ENCODE data around the gene DDX46. TPM values are rescaled to one million over a fixed set of nuclear protein-coding genes. Genes with fewer than 3 reads are reported as not detected.

The DDX46 gene
- polyA plus RNA-seq, 2 of the 4 experiments (the other 2 are of a cell fraction) = 104 TPM

DNA sequence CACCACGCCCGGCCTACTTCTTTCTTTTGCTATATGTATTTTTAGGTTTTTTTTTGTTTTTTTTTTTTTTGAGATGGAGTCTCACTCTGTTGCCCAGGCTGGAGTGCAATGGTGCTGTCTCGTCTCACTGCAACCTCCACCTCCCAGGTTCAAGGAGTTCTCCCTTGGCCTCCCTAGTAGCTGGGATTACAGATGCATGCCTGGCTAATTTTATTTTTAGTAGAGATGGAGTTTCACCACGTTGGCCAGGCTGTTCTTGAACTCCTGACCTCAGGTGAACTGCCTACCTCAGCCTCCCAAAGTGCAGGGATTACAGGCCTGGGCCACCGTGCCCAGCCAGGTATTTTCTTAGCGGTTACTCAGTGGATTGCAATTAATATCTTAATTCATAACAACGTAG lies 63.3 kb downstream of the DDX46 start:
- FAIRE-seq (no peak), DNase-seq (ENCODE audit: low read depth in 1 of 2, low spot score in 1 of 2) (no peak), ATAC-seq (no peak)
- ChIA-PET POLR2A (no interaction called here), CTCF (interaction anchor here (0.6 to 1.2 kb wide), 2 partner anchors 64 to 590 kb away, joined by 3 to 4 read pairs; partner anchors contain the start of gene DDX46)
- H3K9me3 ChIP-seq = no peaks in the 10 kb centered on the region
- H3K4me2 ChIP-seq = no peak overlapping the region
- no peak overlapping the region for H3K27ac ChIP-seq
- no peaks in the 10 kb centered on the region for H3K4me1 ChIP-seq
- TF ChIP-seq FOSB (CRISPR knock-in tag; IDR thresholded peaks at IDR 0.05) (no peak), CHD4 (IDR thresholded peaks at IDR 0.05; ENCODE audit: borderline replicate concordance) (no peak), TFCP2L1 (CRISPR knock-in tag; IDR thresholded peaks at IDR 0.05) (no peak), HOXB13 (CRISPR knock-in tag; IDR thresholded peaks at IDR 0.05; ENCODE audit: low read depth) (no peak), FOSL2 (IDR thresholded peaks at IDR 0.05) (no peak), FOSL2 (CRISPR knock-in tag; IDR thresholded peaks at IDR 0.05) (no peak), ZC3H11A (IDR thresholded peaks at IDR 0.05) (no peak), RAD21 (conservative IDR thresholded peaks at IDR 0.05 in 1 of 2, IDR thresholded peaks at IDR 0.05 in 1 of 2) (no peak), HEYL (CRISPR knock-in tag; IDR thresholded peaks at IDR 0.05) (no peak), MAFK (IDR thresholded peaks at IDR 0.05; ENCODE audit: partially characterized antibody) (no peak), RNF2 (IDR thresholded peaks at IDR 0.05; ENCODE audit: borderline replicate concordance, low read depth) (no peak), BHLHE40 (IDR thresholded peaks at IDR 0.05; ENCODE audit: low read depth, low read length) (no peak), NFE2L2 (conservative IDR thresholded peaks at IDR 0.05; ENCODE audit: low read length) (no peak), CEBPB (IDR thresholded peaks at IDR 0.05) (no peak), PHF8 (IDR thresholded peaks at IDR 0.05; ENCODE audit: borderline replicate concordance, low read depth) (no peak)
- TF ChIP-seq, protein P1, sequence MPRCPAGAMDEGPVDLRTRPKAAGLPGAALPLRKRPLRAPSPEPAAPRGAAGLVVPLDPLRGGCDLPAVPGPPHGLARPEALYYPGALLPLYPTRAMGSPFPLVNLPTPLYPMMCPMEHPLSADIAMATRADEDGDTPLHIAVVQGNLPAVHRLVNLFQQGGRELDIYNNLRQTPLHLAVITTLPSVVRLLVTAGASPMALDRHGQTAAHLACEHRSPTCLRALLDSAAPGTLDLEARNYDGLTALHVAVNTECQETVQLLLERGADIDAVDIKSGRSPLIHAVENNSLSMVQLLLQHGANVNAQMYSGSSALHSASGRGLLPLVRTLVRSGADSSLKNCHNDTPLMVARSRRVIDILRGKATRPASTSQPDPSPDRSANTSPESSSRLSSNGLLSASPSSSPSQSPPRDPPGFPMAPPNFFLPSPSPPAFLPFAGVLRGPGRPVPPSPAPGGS (IDR thresholded peaks at IDR 0.05) = no peak
- TF ChIP-seq, protein P2, sequence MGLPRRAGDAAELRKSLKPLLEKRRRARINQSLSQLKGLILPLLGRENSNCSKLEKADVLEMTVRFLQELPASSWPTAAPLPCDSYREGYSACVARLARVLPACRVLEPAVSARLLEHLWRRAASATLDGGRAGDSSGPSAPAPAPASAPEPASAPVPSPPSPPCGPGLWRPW (IDR thresholded peaks at IDR 0.05) = no peak
- TF ChIP-seq, protein P3, sequence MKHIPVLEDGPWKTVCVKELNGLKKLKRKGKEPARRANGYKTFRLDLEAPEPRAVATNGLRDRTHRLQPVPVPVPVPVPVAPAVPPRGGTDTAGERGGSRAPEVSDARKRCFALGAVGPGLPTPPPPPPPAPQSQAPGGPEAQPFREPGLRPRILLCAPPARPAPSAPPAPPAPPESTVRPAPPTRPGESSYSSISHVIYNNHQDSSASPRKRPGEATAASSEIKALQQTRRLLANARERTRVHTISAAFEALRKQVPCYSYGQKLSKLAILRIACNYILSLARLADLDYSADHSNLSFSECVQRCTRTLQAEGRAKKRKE (CRISPR knock-in tag; IDR thresholded peaks at IDR 0.05; ENCODE audit: low read depth) = no peak
- TF ChIP-seq, protein P4, sequence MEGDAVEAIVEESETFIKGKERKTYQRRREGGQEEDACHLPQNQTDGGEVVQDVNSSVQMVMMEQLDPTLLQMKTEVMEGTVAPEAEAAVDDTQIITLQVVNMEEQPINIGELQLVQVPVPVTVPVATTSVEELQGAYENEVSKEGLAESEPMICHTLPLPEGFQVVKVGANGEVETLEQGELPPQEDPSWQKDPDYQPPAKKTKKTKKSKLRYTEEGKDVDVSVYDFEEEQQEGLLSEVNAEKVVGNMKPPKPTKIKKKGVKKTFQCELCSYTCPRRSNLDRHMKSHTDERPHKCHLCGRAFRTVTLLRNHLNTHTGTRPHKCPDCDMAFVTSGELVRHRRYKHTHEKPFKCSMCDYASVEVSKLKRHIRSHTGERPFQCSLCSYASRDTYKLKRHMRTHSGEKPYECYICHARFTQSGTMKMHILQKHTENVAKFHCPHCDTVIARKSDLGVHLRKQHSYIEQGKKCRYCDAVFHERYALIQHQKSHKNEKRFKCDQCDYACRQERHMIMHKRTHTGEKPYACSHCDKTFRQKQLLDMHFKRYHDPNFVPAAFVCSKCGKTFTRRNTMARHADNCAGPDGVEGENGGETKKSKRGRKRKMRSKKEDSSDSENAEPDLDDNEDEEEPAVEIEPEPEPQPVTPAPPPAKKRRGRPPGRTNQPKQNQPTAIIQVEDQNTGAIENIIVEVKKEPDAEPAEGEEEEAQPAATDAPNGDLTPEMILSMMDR (IDR thresholded peaks at IDR 0.05) = no peak
- WGBS (ENCODE audit: missing lambda C conversion rate) = 90% methylated on average over 7 of the region's 7 CpGs
- no peak overlapping the region for H3K4me3 ChIP-seq

DNA sequence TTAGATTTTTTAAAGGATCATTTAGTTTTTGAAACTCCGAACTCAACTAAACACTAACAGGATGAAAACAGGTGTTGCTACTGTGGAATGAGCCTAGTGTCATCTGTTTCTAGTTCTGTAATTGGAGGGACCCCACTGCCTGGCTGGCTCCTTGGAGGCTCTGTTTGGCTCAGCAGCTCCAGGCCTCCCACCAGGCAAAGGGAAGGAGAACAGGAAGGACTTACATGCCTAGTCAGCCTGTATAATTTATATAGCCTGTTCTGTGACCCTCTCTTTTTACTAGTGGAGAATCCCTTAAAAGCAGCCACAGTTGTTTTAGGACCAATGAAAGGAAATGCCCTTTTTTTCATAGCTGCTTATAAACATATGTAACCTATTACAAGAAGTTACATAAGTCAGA lies 66.1 kb downstream of the DDX46 start:
- POLR2A ChIA-PET = interaction anchor here (0.5 kb wide), 1 partner anchor 79 kb away, joined by 4 read pairs; no protein-coding TSS in a partner anchor
- no peak for DNase-seq (ENCODE audit: low read depth in 1 of 2, low spot score in 1 of 2)
- CTCF ChIA-PET = interaction anchor here (0.9 to 1.5 kb wide), 4 partner anchors 11 to 40 kb away, joined by 3 to 6 read pairs (median 4); no protein-coding TSS in a partner anchor
- TF ChIP-seq, protein P5, sequence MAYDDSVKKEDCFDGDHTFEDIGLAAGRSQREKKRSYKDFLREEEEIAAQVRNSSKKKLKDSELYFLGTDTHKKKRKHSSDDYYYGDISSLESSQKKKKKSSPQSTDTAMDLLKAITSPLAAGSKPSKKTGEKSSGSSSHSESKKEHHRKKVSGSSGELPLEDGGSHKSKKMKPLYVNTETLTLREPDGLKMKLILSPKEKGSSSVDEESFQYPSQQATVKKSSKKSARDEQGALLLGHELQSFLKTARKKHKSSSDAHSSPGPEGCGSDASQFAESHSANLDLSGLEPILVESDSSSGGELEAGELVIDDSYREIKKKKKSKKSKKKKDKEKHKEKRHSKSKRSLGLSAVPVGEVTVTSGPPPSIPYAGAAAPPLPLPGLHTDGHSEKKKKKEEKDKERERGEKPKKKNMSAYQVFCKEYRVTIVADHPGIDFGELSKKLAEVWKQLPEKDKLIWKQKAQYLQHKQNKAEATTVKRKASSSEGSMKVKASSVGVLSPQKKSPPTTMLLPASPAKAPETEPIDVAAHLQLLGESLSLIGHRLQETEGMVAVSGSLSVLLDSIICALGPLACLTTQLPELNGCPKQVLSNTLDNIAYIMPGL (CRISPR knock-in tag; IDR thresholded peaks at IDR 0.05; ENCODE audit: borderline replicate concordance) = no peak
- TF ChIP-seq JUN (IDR thresholded peaks at IDR 0.05) (no peak), ZFP36 (IDR thresholded peaks at IDR 0.05; ENCODE audit: borderline replicate concordance, partially characterized antibody) (no peak), HEYL (CRISPR knock-in tag; IDR thresholded peaks at IDR 0.05) (no peak), POLR2A (IDR thresholded peaks at IDR 0.05; ENCODE audit: low read length) (no peak), BHLHE40 (IDR thresholded peaks at IDR 0.05; ENCODE audit: low read depth, low read length) (no peak), KDM1A (IDR thresholded peaks at IDR 0.05; ENCODE audit: low read depth) (no peak), MAZ (IDR thresholded peaks at IDR 0.05; ENCODE audit: borderline replicate concordance, low read depth, low read length) (no peak), GATA3 (IDR thresholded peaks at IDR 0.05; ENCODE audit: borderline replicate concordance) (no peak), RARB (CRISPR knock-in tag; IDR thresholded peaks at IDR 0.05) (no peak), ZSCAN20 (CRISPR knock-in tag; IDR thresholded peaks at IDR 0.05) (no peak), EHMT2 (IDR thresholded peaks at IDR 0.05; ENCODE audit: low read depth) (no peak), CBX8 (IDR thresholded peaks at IDR 0.05) (no peak)
- TF ChIP-seq, protein P6, sequence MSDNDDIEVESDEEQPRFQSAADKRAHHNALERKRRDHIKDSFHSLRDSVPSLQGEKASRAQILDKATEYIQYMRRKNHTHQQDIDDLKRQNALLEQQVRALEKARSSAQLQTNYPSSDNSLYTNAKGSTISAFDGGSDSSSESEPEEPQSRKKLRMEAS (IDR thresholded peaks at IDR 0.05) = no peak
- TF ChIP-seq, protein P7, sequence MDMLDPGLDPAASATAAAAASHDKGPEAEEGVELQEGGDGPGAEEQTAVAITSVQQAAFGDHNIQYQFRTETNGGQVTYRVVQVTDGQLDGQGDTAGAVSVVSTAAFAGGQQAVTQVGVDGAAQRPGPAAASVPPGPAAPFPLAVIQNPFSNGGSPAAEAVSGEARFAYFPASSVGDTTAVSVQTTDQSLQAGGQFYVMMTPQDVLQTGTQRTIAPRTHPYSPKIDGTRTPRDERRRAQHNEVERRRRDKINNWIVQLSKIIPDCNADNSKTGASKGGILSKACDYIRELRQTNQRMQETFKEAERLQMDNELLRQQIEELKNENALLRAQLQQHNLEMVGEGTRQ (IDR thresholded peaks at IDR 0.05) = no peak
- no peak for ATAC-seq
- H3K4me3 ChIP-seq = no peak overlapping the region
- no peaks in the 10 kb centered on the region for H3K4me1 ChIP-seq
- H3K4me2 ChIP-seq = no peak overlapping the region
- H3K9me3 ChIP-seq = no peaks in the 10 kb centered on the region
- FAIRE-seq = no peak
- WGBS (ENCODE audit: missing lambda C conversion rate) = 95% methylated on average over 1 of the region's 1 CpG
- no peak overlapping the region for H3K27ac ChIP-seq
